H9 (cell line): ENCODE data around the gene P4HB. TPM values are rescaled to one million over a fixed set of nuclear protein-coding genes. Genes with fewer than 3 reads are reported as not detected.

Source experiments
- DNase-seq: peaks from one replicate; pipeline ENCODE4 v3.0.0-alpha.2; 2017
- H2AFZ ChIP-seq: one replicate; pipeline ENCODE4 v1.6.1; 2013; ENCODE audit warnings: mild to moderate bottlenecking, low read length, control low read depth, moderate library complexity
- H2AK5ac ChIP-seq: 2 replicates; pipeline ENCODE4 v1.6.1; 2013; ENCODE audit warnings: low read length, control low read depth, mixed read lengths; ENCODE audit not compliant: insufficient read length
- H2BK120ac ChIP-seq: one replicate; pipeline ENCODE4 v1.6.1; 2013; ENCODE audit warnings: low read depth, mild to moderate bottlenecking, low read length, control low read depth, inconsistent platforms; ENCODE audit not compliant: poor library complexity, severe bottlenecking
- H2BK12ac ChIP-seq: 2 replicates; pipeline ENCODE4 v1.6.1; 2013; ENCODE audit warnings: low read length, control low read depth, mixed read lengths, low read depth; ENCODE audit not compliant: insufficient read length
- H2BK15ac ChIP-seq: 2 replicates; pipeline ENCODE4 v1.6.1; 2013; ENCODE audit warnings: low read depth, low read length, control low read depth
- H2BK20ac ChIP-seq: one replicate; pipeline ENCODE4 v1.6.1; 2013; ENCODE audit warnings: low read depth, mild to moderate bottlenecking, low read length, control low read depth, inconsistent platforms; ENCODE audit not compliant: poor library complexity, severe bottlenecking
- H2BK5ac ChIP-seq: 2 replicates; pipeline ENCODE4 v1.6.1; 2013; ENCODE audit warnings: low read length, control low read depth, mixed read lengths; ENCODE audit not compliant: insufficient read length
- H3K14ac ChIP-seq: 2 replicates; pipeline ENCODE4 v1.6.1; 2013; ENCODE audit warnings: low read length, control low read depth; ENCODE audit not compliant: insufficient read depth
- H3K18ac ChIP-seq: 2 replicates; pipeline ENCODE4 v1.6.1; 2013; ENCODE audit warnings: low read depth, mild to moderate bottlenecking, mixed read lengths, low read length, control low read depth; ENCODE audit not compliant: insufficient read length
- H3K23ac ChIP-seq: 2 replicates; pipeline ENCODE4 v1.6.1; 2013; ENCODE audit warnings: low read length, control low read depth, mixed read lengths, low read depth; ENCODE audit not compliant: insufficient read length
- H3K23me2 ChIP-seq: 2 replicates; pipeline ENCODE4 v1.6.1; 2013; ENCODE audit warnings: low read depth, mild to moderate bottlenecking, mixed read lengths, low read length, control low read depth; ENCODE audit not compliant: insufficient read length, poor library complexity, severe bottlenecking
- H3K27ac ChIP-seq: 2 replicates; pipeline ENCODE4 v1.5.1; 2013; ENCODE audit warnings: low read length, control low read depth, mixed read lengths, low read depth; ENCODE audit not compliant: insufficient read length
- H3K27me3 ChIP-seq: 2 replicates; pipeline ENCODE4 v1.6.1; 2013; ENCODE audit warnings: low read length, control low read depth, inconsistent platforms; ENCODE audit not compliant: insufficient read depth
- H3K4ac ChIP-seq: 2 replicates; pipeline ENCODE4 v1.6.1; 2013; ENCODE audit warnings: low read depth, mild to moderate bottlenecking, control low read depth, inconsistent platforms, low read length, moderate library complexity
- H3K4me1 ChIP-seq: 2 replicates; pipeline ENCODE4 v1.6.1; 2013; ENCODE audit warnings: low read length, control low read depth, inconsistent platforms; ENCODE audit not compliant: insufficient read depth
- H3K4me2 ChIP-seq: 2 replicates; pipeline ENCODE4 v1.6.1; 2013; ENCODE audit warnings: low read length, control low read depth, mixed read lengths; ENCODE audit not compliant: insufficient read length, insufficient read depth
- H3K56ac ChIP-seq: 2 replicates; pipeline ENCODE4 v1.6.1; 2013; ENCODE audit warnings: low read depth, mild to moderate bottlenecking, mixed read lengths, low read length, control low read depth; ENCODE audit not compliant: insufficient read length
- H3K79me1 ChIP-seq: 2 replicates; pipeline ENCODE4 v1.6.1; 2013; ENCODE audit warnings: low read depth, mild to moderate bottlenecking, moderate library complexity, low read length, control low read depth, inconsistent platforms; ENCODE audit not compliant: insufficient read depth, poor library complexity, severe bottlenecking
- H3K79me2 ChIP-seq: 2 replicates; pipeline ENCODE4 v1.6.1; 2013; ENCODE audit warnings: low read length, control low read depth, inconsistent platforms; ENCODE audit not compliant: insufficient read depth
- H3K9ac ChIP-seq: 2 replicates; pipeline ENCODE4 v1.6.1; 2013; ENCODE audit warnings: low read length, control low read depth, mixed read lengths; ENCODE audit not compliant: insufficient read length; ENCODE audit errors: extremely low read depth
- H3K9me3 ChIP-seq: one replicate; pipeline ENCODE4 v1.6.1; 2013; ENCODE audit warnings: low read depth, low read length, inconsistent platforms; ENCODE audit not compliant: control insufficient read depth
- H3T11ph ChIP-seq: one replicate; pipeline ENCODE4 v1.6.1; 2013; ENCODE audit warnings: mild to moderate bottlenecking, low read length, control low read depth, inconsistent platforms
- H4K20me1 ChIP-seq: one replicate; pipeline ENCODE4 v1.6.1; 2013; ENCODE audit not compliant: control insufficient read depth, insufficient read length, insufficient read depth
- H4K5ac ChIP-seq: 2 replicates; pipeline ENCODE4 v1.6.1; 2013; ENCODE audit warnings: low read depth, mild to moderate bottlenecking, mixed read lengths, low read length, control low read depth; ENCODE audit not compliant: insufficient read length
- H4K8ac ChIP-seq: replicated peaks from 2 replicates; pipeline ENCODE4 v1.6.1; 2013; ENCODE audit warnings: low read length, control low read depth, mixed read lengths, low read depth; ENCODE audit not compliant: insufficient read length
- H4K91ac ChIP-seq: 2 replicates; pipeline ENCODE4 v1.6.1; 2013; ENCODE audit warnings: low read depth, mild to moderate bottlenecking, moderate library complexity, mixed read lengths, low read length, control low read depth; ENCODE audit not compliant: insufficient read length
- H3K27ac Mint-ChIP-seq, 3 experiments: 2 replicates in 2 of 3; 3 replicates in 1 of 3; pipeline ENCODE4 v1.8.0; 2020 to 2021; ENCODE audit warnings: mixed read lengths in 3 of 3, mild to moderate bottlenecking in 1 of 3, moderate library complexity in 1 of 3
- H3K27me3 Mint-ChIP-seq: 2 replicates; pipeline ENCODE4 v1.8.0; 2021; ENCODE audit warnings: low read depth, mild to moderate bottlenecking, moderate library complexity, mixed read lengths
- H3K36me3 Mint-ChIP-seq, 3 experiments: 2 replicates in 2 of 3; 3 replicates in 1 of 3; pipeline ENCODE4 v1.8.0; 2020 to 2021; ENCODE audit warnings: low read depth in 3 of 3, mixed read lengths in 3 of 3; ENCODE audit not compliant: insufficient read depth in 1 of 3
- H3K4me1 Mint-ChIP-seq, 2 experiments: 2 replicates each; pipeline ENCODE4 v1.8.0; 2020; ENCODE audit warnings: mixed read lengths in 2 of 2
- H3K4me3 Mint-ChIP-seq, 2 experiments: 2 replicates in 1 of 2; 3 replicates in 1 of 2; pipeline ENCODE4 v1.8.0; 2020 to 2021; ENCODE audit warnings: mild to moderate bottlenecking in 2 of 2, mixed read lengths in 2 of 2, moderate library complexity in 1 of 2
- H3K9me3 Mint-ChIP-seq, 2 experiments: 2 replicates in 1 of 2; 3 replicates in 1 of 2; pipeline ENCODE4 v1.8.0; 2020; ENCODE audit warnings: mild to moderate bottlenecking in 2 of 2, mixed read lengths in 2 of 2, moderate library complexity in 1 of 2
- WGBS: extraction: QIAGEN DNeasy Blood & Tissue Kit; methylation state at CpG from one replicate; pipeline ENCODE4 v1.1.7; 2013; ENCODE audit warnings: missing lambda C conversion rate, low lambda C conversion rate, mixed read lengths; ENCODE audit not compliant: insufficient read length; ENCODE audit errors: extremely low coverage; 5-methylcytosine and 5-hydroxymethylcytosine counted together
- total RNA-seq: library from RNA; stranded (reverse); gene quantifications from 2 replicates; pipeline ENCODE4 v1.2.1, GENCODE V29; 2021
- TF ChIP-seq, protein P1 (sequence below): fragments of 200-600 bp; sonication (generic); conservative IDR thresholded peaks from 3 replicates; pipeline ENCODE4 v1.8.0; 2021; ENCODE audit warnings: antibody characterized with exemption, mild to moderate bottlenecking

Gene P4HB
- total RNA-seq, 1 experiment from 2014 or later = 366 TPM

DNA sequence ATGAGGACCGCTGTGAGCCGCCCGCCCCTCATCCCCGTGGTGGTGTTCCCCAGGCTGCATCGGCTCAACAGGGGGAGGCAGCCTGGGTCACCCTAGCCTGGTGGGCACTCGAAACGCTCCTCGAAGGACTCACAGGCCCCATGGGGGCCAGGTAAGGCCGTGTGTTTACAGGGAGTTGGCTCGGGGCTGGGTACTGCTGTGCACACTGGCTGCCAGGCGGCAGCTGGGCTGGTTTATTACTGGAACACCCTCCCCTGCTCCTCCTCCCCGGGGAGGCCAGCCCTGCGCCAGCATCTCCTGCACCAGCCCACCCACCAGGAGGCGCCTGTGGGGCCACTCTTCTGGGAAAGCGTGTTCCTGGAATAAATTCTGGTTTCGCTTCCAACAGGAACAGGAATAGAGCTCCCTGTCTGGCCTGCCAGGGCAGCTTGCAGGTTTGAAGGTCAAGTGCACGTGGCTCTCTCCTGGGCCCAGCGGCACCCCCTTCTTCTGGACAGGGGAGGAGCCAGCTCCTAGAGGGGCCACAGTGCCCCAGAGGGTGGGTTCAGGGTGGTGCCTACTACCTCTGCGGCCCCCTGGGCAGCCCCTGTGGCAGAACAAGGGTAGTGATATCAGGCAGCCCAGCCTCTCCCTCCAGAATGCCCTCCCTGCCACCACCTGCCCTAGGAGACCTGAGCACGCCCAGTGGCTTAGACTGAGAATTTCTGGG lies 38.6 kb downstream of the P4HB start:
- Mint-ChIP-seq H3K36me3 (peaks cover 0 to 5% (median 4%) of the 10 kb centered on the region in 3 experiments; a peak in 4 of 7 replicates), H3K4me1 (peaks cover 5 to 20% of the 10 kb centered on the region in 2 experiments), H3K9me3 (no peaks in the 10 kb centered on the region; a peak in 2 of 5 replicates), H3K27ac (no peak overlapping the region), H3K27me3 (peaks cover 10% of the 10 kb centered on the region), H3K4me3 (0 out of 5 replicates have a peak overlapping the region, but pooled peaks of 1 of the 2 experiments have one; percentile 7)
- Histone ChIP-seq H3K4me1 (no peaks in the 10 kb centered on the region; the same call in 1 of the 2 replicates), H2BK20ac (no peak overlapping the region), H3K23me2 (no peaks in the 10 kb centered on the region), H3T11ph (no peak overlapping the region), H3K27me3 (no peaks in the 10 kb centered on the region), H3K14ac (no peak overlapping the region; the same call in 1 of the 2 replicates), H2BK15ac (no peak overlapping the region), H2AK5ac (no peak overlapping the region), H3K79me2 (no peaks in the 10 kb centered on the region), H3K4ac (no peak overlapping the region), H4K91ac (no peak overlapping the region), H2BK120ac (no peak overlapping the region), H2BK5ac (no peak overlapping the region), H3K79me1 (peaks cover 3% of the 10 kb centered on the region), H2BK12ac (no peak overlapping the region), H3K56ac (no peak overlapping the region), H3K27ac (no peak overlapping the region), H4K5ac (no peak overlapping the region), H3K9ac (no peak overlapping the region), H3K4me2 (no peak overlapping the region), H3K23ac (no peak overlapping the region), H4K8ac (no peak overlapping the region), H4K20me1 (no peaks in the 10 kb centered on the region), H3K18ac (no peak overlapping the region), H2AFZ (no peak overlapping the region), H3K9me3 (no peaks in the 10 kb centered on the region)
- DNase-seq = peak; percentile 79
- WGBS = no CpG with 5 or more reads among the region's 20 CpGs
- TF ChIP-seq, protein P1, sequence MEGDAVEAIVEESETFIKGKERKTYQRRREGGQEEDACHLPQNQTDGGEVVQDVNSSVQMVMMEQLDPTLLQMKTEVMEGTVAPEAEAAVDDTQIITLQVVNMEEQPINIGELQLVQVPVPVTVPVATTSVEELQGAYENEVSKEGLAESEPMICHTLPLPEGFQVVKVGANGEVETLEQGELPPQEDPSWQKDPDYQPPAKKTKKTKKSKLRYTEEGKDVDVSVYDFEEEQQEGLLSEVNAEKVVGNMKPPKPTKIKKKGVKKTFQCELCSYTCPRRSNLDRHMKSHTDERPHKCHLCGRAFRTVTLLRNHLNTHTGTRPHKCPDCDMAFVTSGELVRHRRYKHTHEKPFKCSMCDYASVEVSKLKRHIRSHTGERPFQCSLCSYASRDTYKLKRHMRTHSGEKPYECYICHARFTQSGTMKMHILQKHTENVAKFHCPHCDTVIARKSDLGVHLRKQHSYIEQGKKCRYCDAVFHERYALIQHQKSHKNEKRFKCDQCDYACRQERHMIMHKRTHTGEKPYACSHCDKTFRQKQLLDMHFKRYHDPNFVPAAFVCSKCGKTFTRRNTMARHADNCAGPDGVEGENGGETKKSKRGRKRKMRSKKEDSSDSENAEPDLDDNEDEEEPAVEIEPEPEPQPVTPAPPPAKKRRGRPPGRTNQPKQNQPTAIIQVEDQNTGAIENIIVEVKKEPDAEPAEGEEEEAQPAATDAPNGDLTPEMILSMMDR = peak; percentile 62
